GM18867 (cell line): ENCODE results near the gene SGTB.

Experiments
- ATAC-seq: cut with Tn5 transposase; IDR thresholded peaks from one replicate; pipeline ENCODE4 v1.9.1; 2021; ENCODE audit warnings: mild to moderate bottlenecking, moderate library complexity; ENCODE audit not compliant: unreplicated experiment

Gene SGTB

GRCh38 chr5:65721720-65722574, at the start of gene SGTB, which contains the start of gene NLN:
TSS of gene SGTB (minus strand) at chr5:65722109. CDS start at chr5:65720807, 1,302 bp downstream.
TSS of gene NLN (plus strand) at chr5:65722205. CDS start at chr5:65722374, 169 bp downstream.
- peak; percentile 89 for ATAC-seq

- no peak for ATAC-seq
Measured at GRCh38 chr5:65771266-65771665, 49.4 kb upstream of the SGTB start.

GRCh38 chr5:65769539-65769938, 47.6 kb upstream of the SGTB start:
- no peak for ATAC-seq

GRCh38 chr5:65768723-65769346, 46.9 kb upstream of the SGTB start:
- no peak for ATAC-seq

- no peak for ATAC-seq
Measured at GRCh38 chr5:65767565-65767964, 45.7 kb upstream of the SGTB start.

- ATAC-seq: no peak
Measured at GRCh38 chr5:65766781-65767180, 44.9 kb upstream of the SGTB start.

- no peak for ATAC-seq
Measured at GRCh38 chr5:65766175-65766574, 44.3 kb upstream of the SGTB start.

- ATAC-seq: no peak
Measured at GRCh38 chr5:65765582-65765981, 43.7 kb upstream of the SGTB start.

- no peak for ATAC-seq
Measured at GRCh38 chr5:65762234-65762633, 40.3 kb upstream of the SGTB start.

GRCh38 chr5:65760504-65761275, 38.8 kb upstream of the SGTB start:
- peak; percentile 68 for ATAC-seq

GRCh38 chr5:65758546-65759144, 36.7 kb upstream of the SGTB start:
- ATAC-seq: no peak

- ATAC-seq: no peak
Measured at GRCh38 chr5:65753189-65753588, 31.3 kb upstream of the SGTB start.

- no peak for ATAC-seq
Measured at GRCh38 chr5:65750938-65751337, 29.0 kb upstream of the SGTB start.

- ATAC-seq: no peak
Measured at GRCh38 chr5:65749956-65750355, 28.0 kb upstream of the SGTB start.

GRCh38 chr5:65749221-65749844, 27.4 kb upstream of the SGTB start:
- ATAC-seq: no peak

- peak; percentile 87 for ATAC-seq
Measured at GRCh38 chr5:65742565-65743231, 20.8 kb upstream of the SGTB start.

- no peak for ATAC-seq
Measured at GRCh38 chr5:65739162-65739561, 17.3 kb upstream of the SGTB start.

- ATAC-seq: no peak
Measured at GRCh38 chr5:65738305-65738704, 16.4 kb upstream of the SGTB start.

GRCh38 chr5:65737842-65738241, 15.9 kb upstream of the SGTB start:
- no peak for ATAC-seq

- no peak for ATAC-seq
Measured at GRCh38 chr5:65736011-65736410, 14.1 kb upstream of the SGTB start.
